NCI-H82 (cell line): ENCODE measurements around the gene C3orf20.
"Not testable (repeated sequence)": the region's sequence is repeated elsewhere in the genome, so short reads cannot be mapped to it uniquely, and the experiment has no call there.

Experiments
- DNase-seq: peaks from one replicate; lab custom pipeline; 2025; lab: John Stamatoyannopoulos, UW

Gene C3orf20

GRCh38 chr3:14700891-14701290 is 25.9 kb downstream of the C3orf20 start:
- DNase-seq, result no peak

GRCh38 chr3:14701676-14702075 is 26.7 kb downstream of the C3orf20 start:
- no peak for DNase-seq

- DNase-seq, result no peak
Measured at GRCh38 chr3:14703128-14703750, 28.3 kb downstream of the C3orf20 start.

GRCh38 chr3:14703791-14704190 is 28.9 kb downstream of the C3orf20 start:
- no peak for DNase-seq

- peak; percentile 61 for DNase-seq
Measured at GRCh38 chr3:14706096-14706495, 31.2 kb downstream of the C3orf20 start.

- no peak for DNase-seq
Measured at GRCh38 chr3:14716591-14716990, 41.6 kb downstream of the C3orf20 start.

- no peak for DNase-seq
Measured at GRCh38 chr3:14717307-14717706, 42.4 kb downstream of the C3orf20 start.

GRCh38 chr3:14718539-14718938 is 43.6 kb downstream of the C3orf20 start:
- DNase-seq, result no peak

GRCh38 chr3:14719006-14719405 is 44.1 kb downstream of the C3orf20 start:
- DNase-seq, result no peak

GRCh38 chr3:14721126-14721864 is 46.4 kb downstream of the C3orf20 start:
- no peak for DNase-seq

GRCh38 chr3:14725013-14725412 is 50.1 kb downstream of the C3orf20 start:
- peak; percentile 3 for DNase-seq

GRCh38 chr3:14725564-14726440 is 50.9 kb downstream of the C3orf20 start:
- DNase-seq, result no peak

- no peak for DNase-seq
Measured at GRCh38 chr3:14726441-14726780, 51.5 kb downstream of the C3orf20 start.

GRCh38 chr3:14728113-14728512 is 53.2 kb downstream of the C3orf20 start:
- DNase-seq, result no peak

GRCh38 chr3:14730703-14731382 is 55.9 kb downstream of the C3orf20 start:
- DNase-seq, result no peak

GRCh38 chr3:14740983-14741382 is 66.0 kb downstream of the C3orf20 start:
- DNase-seq, result no peak

- no peak for DNase-seq
Measured at GRCh38 chr3:14741510-14741909, 66.6 kb downstream of the C3orf20 start.

GRCh38 chr3:14744556-14744955 is 69.6 kb downstream of the C3orf20 start:
- DNase-seq, result no peak

GRCh38 chr3:14750650-14751049 is 75.7 kb downstream of the C3orf20 start:
- no peak for DNase-seq

GRCh38 chr3:14752979-14753378 is 78.0 kb downstream of the C3orf20 start:
- not testable (repeated sequence) for DNase-seq

GRCh38 chr3:14757153-14757700 is 82.3 kb downstream of the C3orf20 start:
- DNase-seq, result no peak

GRCh38 chr3:14758297-14758696 is 83.4 kb downstream of the C3orf20 start:
- no peak for DNase-seq
